Neural cell (in vitro differentiated cells): ENCODE data around the gene SEMA3B. TPM values are rescaled to one million over a fixed set of nuclear protein-coding genes. Genes with fewer than 3 reads are reported as not detected.

Experiments used
- H2AFZ ChIP-seq: fragments of 200-600, 300-800 bp; sonication (generic), shearing (Covaris generic); 2 replicates; pipeline ENCODE4 v1.6.0; 2014; ENCODE audit warnings: low read depth, mild to moderate bottlenecking, antibody characterized with exemption, low read length, moderate library complexity
- H3F3A ChIP-seq: fragments of 200-600 bp; shearing (Covaris generic); 2 replicates; pipeline ENCODE4 v1.6.1; 2016; ENCODE audit warnings: mild to moderate bottlenecking, moderate library complexity, mixed read lengths, antibody characterized with exemption, low read length; ENCODE audit not compliant: insufficient read depth, poor library complexity, severe bottlenecking
- H3K27ac ChIP-seq: fragments of 200-600, 300-800 bp; sonication (generic), shearing (Covaris generic); 2 replicates; pipeline ENCODE4 v1.5.1; 2014; ENCODE audit warnings: mild to moderate bottlenecking, low read length, moderate library complexity
- H3K27me3 ChIP-seq: fragments of 300-800, 200-600 bp; sonication (generic), shearing (Covaris generic); 2 replicates; pipeline ENCODE4 v1.6.0; 2014; ENCODE audit warnings: mild to moderate bottlenecking, low read depth, low read length, moderate library complexity; ENCODE audit not compliant: insufficient read depth
- H3K36me3 ChIP-seq: fragments of 300-800, 200-600 bp; sonication (generic), shearing (Covaris generic); 2 replicates; pipeline ENCODE4 v1.5.1; 2014; ENCODE audit warnings: mild to moderate bottlenecking, antibody characterized with exemption, low read length, moderate library complexity; ENCODE audit not compliant: insufficient read depth
- H3K4me2 ChIP-seq: fragments of 300-800, 200-600 bp; sonication (generic), shearing (Covaris generic); 2 replicates; pipeline ENCODE4 v1.6.0; 2014; ENCODE audit warnings: mild to moderate bottlenecking, low read length
- H3K4me3 ChIP-seq: fragments of 300-800, 200-600 bp; sonication (generic), shearing (Covaris generic); 2 replicates; pipeline ENCODE4 v1.5.1; 2014; ENCODE audit warnings: mild to moderate bottlenecking, low read length, moderate library complexity
- H3K79me2 ChIP-seq: fragments of 200-600 bp; shearing (Covaris generic); replicated peaks from 2 replicates; pipeline ENCODE4 v1.6.0; 2014; ENCODE audit warnings: mild to moderate bottlenecking, low read length, moderate library complexity; ENCODE audit not compliant: insufficient read depth
- H3K9ac ChIP-seq: fragments of 300-800, 200-600 bp; sonication (generic), shearing (Covaris generic); 2 replicates; pipeline ENCODE4 v1.6.1; 2016; ENCODE audit warnings: mild to moderate bottlenecking, low read length, mixed read lengths
- H3K9me2 ChIP-seq: fragments of 200-600 bp; shearing (Covaris generic); 2 replicates; pipeline ENCODE4 v1.6.1; 2016; ENCODE audit warnings: mild to moderate bottlenecking, low read length, mixed read lengths; ENCODE audit not compliant: insufficient read depth
- H3K9me3 ChIP-seq: fragments of 200-600, 300-800 bp; sonication (generic), shearing (Covaris generic); 2 replicates; pipeline ENCODE4 v1.6.1; 2016; ENCODE audit warnings: mild to moderate bottlenecking, mixed run types, low read length, moderate library complexity, mixed read lengths
- H4K20me1 ChIP-seq: fragments of 200-600 bp; shearing (Covaris generic); 2 replicates; pipeline ENCODE4 v1.6.1; 2016; ENCODE audit warnings: mild to moderate bottlenecking, mixed run types; ENCODE audit not compliant: insufficient read depth
- CTCF ChIP-seq: fragments of 450-650 bp; IDR thresholded peaks from 2 replicates; pipeline ENCODE4 v1.5.1; 2014; ENCODE audit warnings: antibody characterized with exemption, mild to moderate bottlenecking, moderate library complexity; ENCODE audit not compliant: poor library complexity, severe bottlenecking
- EP300 ChIP-seq: fragments of 450-650 bp; conservative IDR thresholded peaks from 2 replicates; pipeline ENCODE4 v1.6.1; 2014; ENCODE audit warnings: antibody characterized with exemption, mild to moderate bottlenecking, moderate library complexity; ENCODE audit not compliant: poor library complexity, severe bottlenecking
- EZH2 ChIP-seq: fragments of 200-600, 300-800 bp; shearing (Covaris generic), sonication (generic); IDR thresholded peaks from 2 replicates; pipeline ENCODE4 v1.6.1; 2014; ENCODE audit warnings: antibody characterized with exemption, low read length, borderline replicate concordance, mild to moderate bottlenecking; ENCODE audit not compliant: insufficient read depth, poor library complexity, severe bottlenecking
- MXI1 ChIP-seq: fragments of 450-650 bp; conservative IDR thresholded peaks from 2 replicates; pipeline ENCODE4 v1.6.1; 2014; ENCODE audit warnings: antibody characterized with exemption, mild to moderate bottlenecking; ENCODE audit not compliant: poor library complexity, severe bottlenecking
- POLR2AphosphoS5 ChIP-seq: IDR thresholded peaks from 2 replicates; pipeline ENCODE4 v1.6.1; 2012
- RAD21 ChIP-seq: fragments of 450-650 bp; conservative IDR thresholded peaks from 2 replicates; pipeline ENCODE4 v1.6.1; 2014; ENCODE audit warnings: antibody characterized with exemption, mild to moderate bottlenecking, moderate library complexity
- REST ChIP-seq: IDR thresholded peaks from 2 replicates; pipeline ENCODE4 v1.6.1; 2012; ENCODE audit warnings: borderline replicate concordance
- SMC3 ChIP-seq: fragments of 450-650 bp; conservative IDR thresholded peaks from 2 replicates; pipeline ENCODE4 v1.6.1; 2014; ENCODE audit warnings: antibody characterized with exemption, mild to moderate bottlenecking, moderate library complexity; ENCODE audit not compliant: poor library complexity
- TAF1 ChIP-seq: IDR thresholded peaks from 2 replicates; pipeline ENCODE4 v1.6.1; 2012; ENCODE audit warnings: low read depth
- polyA plus RNA-seq: library from polyadenylated mRNA; depleted of rRNA; stranded (reverse); fragments of >200 nt; gene quantifications from 2 replicates; pipeline ENCODE4 v1.2.3, GENCODE V29; 2014

SEMA3B gene
- polyA plus RNA-seq, 1 donor from 2014 or later = 7.8 TPM

GRCh38 chr3:50254577-50255250 is 14.2 kb upstream of the SEMA3B start:
- H3K4me3 ChIP-seq = no peak overlapping the region
- TF ChIP-seq RAD21 (no peak), EZH2 (no peak), EP300 (no peak), MXI1 (no peak), CTCF (no peak), POLR2AphosphoS5 (no peak), SMC3 (no peak), REST (no peak), TAF1 (no peak)
- H3K9me2 ChIP-seq = no peaks in the 10 kb centered on the region
- no peak overlapping the region for H3K4me2 ChIP-seq
- peaks cover 5% of the 10 kb centered on the region for H3F3A ChIP-seq
- no peak overlapping the region for H3K27ac ChIP-seq
- H3K79me2 ChIP-seq = peaks cover 18% of the 10 kb centered on the region
- H3K36me3 ChIP-seq = peaks cover 5% of the 10 kb centered on the region
- H3K27me3 ChIP-seq = no peaks in the 10 kb centered on the region
- H3K9ac ChIP-seq = no peak overlapping the region
- H4K20me1 ChIP-seq = no peaks in the 10 kb centered on the region
- H3K9me3 ChIP-seq = no peaks in the 10 kb centered on the region
- no peak overlapping the region for H2AFZ ChIP-seq

- TF ChIP-seq REST = no peak
- Histone ChIP-seq H3K27me3 (no peaks in the 10 kb centered on the region), H3K9me2 (no peaks in the 10 kb centered on the region), H4K20me1 (no peaks in the 10 kb centered on the region), H3K79me2 (peaks cover 13% of the 10 kb centered on the region), H3K4me3 (no peak overlapping the region), H3F3A (peaks cover 5% of the 10 kb centered on the region), H3K9ac (no peak overlapping the region), H3K4me2 (no peak overlapping the region), H3K27ac (no peak overlapping the region), H2AFZ (no peak overlapping the region), H3K9me3 (no peaks in the 10 kb centered on the region), H3K36me3 (peaks cover 5% of the 10 kb centered on the region)
Observed at GRCh38 chr3:50255251-50255615, 13.7 kb upstream of the SEMA3B start.
